Lung microvascular endothelial cell (primary cell): Measurements from ENCODE around the gene MT2A. TPM values are rescaled to one million over a fixed set of nuclear protein-coding genes. Genes with fewer than 3 reads are reported as not detected.
"Not testable (repeated sequence)": the region's sequence is repeated elsewhere in the genome, so short reads cannot be mapped to it uniquely, and the experiment has no call there.

Experiments used
- DNase-seq, 2 donors: peaks; one replicate each; pipeline versions ENCODE4 v3.0.0 to v3.0.0-alpha.2; 2010; ENCODE audit warnings: low read depth in 2 of 2
- total RNA-seq: library from RNA; depleted of rRNA; stranded (reverse); fragments of >200 nt; gene quantifications from 2 replicates; pipeline ENCODE4 v1.2.1, GENCODE V29; 2014

MT2A gene
- total RNA-seq, 1 donor from 2014 or later, result 44.2 TPM

GRCh38 chr16:56620339-56620897 lies 12.0 kb downstream of the MT2A start:
- DNase-seq, result no peak

GRCh38 chr16:56621665-56622445 lies 13.5 kb downstream of the MT2A start:
- not testable (repeated sequence) for DNase-seq

GRCh38 chr16:56623184-56623583 lies 14.8 kb downstream of the MT2A start:
- DNase-seq, result not testable (repeated sequence)

- no peak for DNase-seq
These were observed 15.3 kb downstream of the MT2A start for GRCh38 chr16:56623637-56624036.

GRCh38 chr16:56625140-56625942 lies 17.0 kb downstream of the MT2A start, which contains the start of gene MT1E:
TSS of gene MT1E (plus strand) at chr16:56625781. CDS start at chr16:56625852, 71 bp downstream.
- peak; percentile 76 to 77 for DNase-seq

- peak; percentile 63 to 75 for DNase-seq
These were observed 17.7 kb downstream of the MT2A start for GRCh38 chr16:56625943-56626654.

- DNase-seq, result no peak
These were observed 18.3 kb downstream of the MT2A start for GRCh38 chr16:56626685-56627084.

- no peak for DNase-seq
These were observed 20.3 kb downstream of the MT2A start for GRCh38 chr16:56628486-56629350.

GRCh38 chr16:56629531-56629930 lies 21.1 kb downstream of the MT2A start:
- no peak for DNase-seq

GRCh38 chr16:56630134-56630533 lies 21.8 kb downstream of the MT2A start:
- no peak for DNase-seq

GRCh38 chr16:56631197-56631596 lies 22.8 kb downstream of the MT2A start:
- DNase-seq, result no peak

GRCh38 chr16:56631832-56632155 lies 23.4 kb downstream of the MT2A start:
- DNase-seq, result peak in 1 of 2 donors; percentile 19

- peak; percentile 35 to 39 for DNase-seq
These were observed 23.9 kb downstream of the MT2A start, which contains the start of gene MT1M for GRCh38 chr16:56632156-56632847. TSS of gene MT1M (plus strand) at chr16:56632659. CDS start at chr16:56632732, 73 bp downstream.

- DNase-seq, result no peak
These were observed 24.5 kb downstream of the MT2A start for GRCh38 chr16:56632848-56633365.

- no peak for DNase-seq
These were observed 25.2 kb downstream of the MT2A start for GRCh38 chr16:56633535-56633934.

- DNase-seq, result peak in 1 of 2 donors; percentile 25
These were observed 26.5 kb downstream of the MT2A start for GRCh38 chr16:56634715-56635440.

GRCh38 chr16:56635441-56635967 lies 27.1 kb downstream of the MT2A start:
- no peak for DNase-seq

- no peak for DNase-seq
These were observed 28.4 kb downstream of the MT2A start for GRCh38 chr16:56636616-56637413.
